CD8-positive, alpha-beta memory T cell (primary cell): ENCODE data around the gene PROSER3. TPM values are rescaled to one million over a fixed set of nuclear protein-coding genes. Genes with fewer than 3 reads are reported as not detected.

Experiments used
- CTCF ChIA-PET: fragments of 350-600 bp; sonication (Branson Sonifier 250); formaldehyde crosslinking; loops from one replicate; lab custom pipeline; 2021; ENCODE audit warnings: antibody characterized with exemption; lab: Charles Lee
- POLR2A ChIA-PET: fragments of 350-600 bp; sonication (Branson Sonifier 250); formaldehyde crosslinking; loops from one replicate; lab custom pipeline; 2021; ENCODE audit warnings: antibody characterized with exemption; lab: Charles Lee
- DNase-seq, 5 donors: peaks; one replicate each; pipeline versions ENCODE4 v3.0.0 to v3.0.0-alpha.2; 2020 to 2022; ENCODE audit warnings: mixed read lengths in 1 of 5
- H3K27ac ChIP-seq: one replicate; pipeline ENCODE4 v1.7.0; 2013; ENCODE audit warnings: low read depth, mild to moderate bottlenecking, low read length, moderate library complexity
- H3K27me3 ChIP-seq: 2 replicates; pipeline ENCODE4 v1.7.0; 2013; ENCODE audit warnings: low read length, mild to moderate bottlenecking; ENCODE audit not compliant: insufficient read depth, poor library complexity, severe bottlenecking
- H3K36me3 ChIP-seq: 2 replicates; pipeline ENCODE4 v1.7.0; 2013; ENCODE audit warnings: mild to moderate bottlenecking, low read length, moderate library complexity; ENCODE audit not compliant: insufficient read depth
- H3K4me1 ChIP-seq: 2 replicates; pipeline ENCODE4 v1.7.0; 2013; ENCODE audit warnings: mild to moderate bottlenecking, low read length, moderate library complexity; ENCODE audit not compliant: insufficient read depth
- H3K4me3 ChIP-seq: 2 replicates; pipeline ENCODE4 v1.7.0; 2013; ENCODE audit warnings: mild to moderate bottlenecking, low read length
- H3K9me3 ChIP-seq: 2 replicates; pipeline ENCODE4 v1.7.0; 2013; ENCODE audit warnings: mild to moderate bottlenecking, low read length
- H3K27ac Mint-ChIP-seq, 8 donors: one replicate each; pipeline ENCODE4 v1.8.0; 2020 to 2021; ENCODE audit warnings: mixed read lengths in 8 of 8, mild to moderate bottlenecking in 6 of 8, inconsistent platforms in 3 of 8, moderate library complexity in 3 of 8
- H3K27me3 Mint-ChIP-seq, 2 donors: one replicate each; pipeline ENCODE4 v1.8.0; 2020 to 2021; ENCODE audit warnings: mixed read lengths in 2 of 2, mild to moderate bottlenecking in 1 of 2, moderate library complexity in 1 of 2
- H3K36me3 Mint-ChIP-seq, 3 donors: one replicate each; pipeline ENCODE4 v1.8.0; 2020 to 2021; ENCODE audit warnings: mixed read lengths in 3 of 3, inconsistent platforms in 1 of 3, mild to moderate bottlenecking in 1 of 3
- H3K4me1 Mint-ChIP-seq, 3 donors: one replicate each; pipeline ENCODE4 v1.8.0; 2020 to 2021; ENCODE audit warnings: mixed read lengths in 3 of 3, inconsistent platforms in 1 of 3, mild to moderate bottlenecking in 1 of 3
- H3K4me3 Mint-ChIP-seq, 7 donors: one replicate each; pipeline ENCODE4 v1.8.0; 2020 to 2021; ENCODE audit warnings: mixed read lengths in 7 of 7, mild to moderate bottlenecking in 6 of 7, moderate library complexity in 4 of 7, inconsistent platforms in 2 of 7
- H3K9me3 Mint-ChIP-seq, 5 donors: one replicate each; pipeline ENCODE4 v1.8.0; 2020 to 2022; ENCODE audit warnings: mixed read lengths in 5 of 5, mild to moderate bottlenecking in 3 of 5, moderate library complexity in 2 of 5, inconsistent platforms in 1 of 5
- polyA plus RNA-seq: library from polyadenylated mRNA; unstranded; fragments of 300-500 nt; fragmentation: Illumina TruSeq; gene quantifications from one replicate; pipeline ENCODE4 v1.2.3, GENCODE V29; 2021
- total RNA-seq, 2 experiments: library from RNA; stranded (reverse); gene quantifications; one replicate each; pipeline ENCODE4 v1.2.3, GENCODE V29; 2021

PROSER3 gene
- total and polyA plus RNA-seq, 3 experiments from 2014 or later: 8.3 to 40.5 (median 35.2) TPM

DNA sequence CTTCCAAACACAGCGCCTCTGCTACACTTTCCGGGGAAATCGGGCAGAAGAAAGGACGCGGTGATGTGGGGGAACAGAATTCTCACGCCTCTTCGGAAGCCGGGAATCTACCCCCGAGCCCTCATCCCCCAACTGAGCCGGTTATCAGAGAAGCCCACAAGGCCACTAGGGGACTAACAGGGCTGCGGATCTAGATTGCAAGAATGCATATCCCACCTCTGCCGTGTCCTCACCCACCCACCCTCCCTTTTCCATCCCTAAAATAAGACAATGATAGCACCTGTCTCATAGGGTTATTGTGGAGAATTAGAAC lies 16.8 kb upstream of the PROSER3 start:
- POLR2A ChIA-PET: interaction anchor here (0.6 to 1.4 kb wide), 6 partner anchors 11 to 374 kb away, joined by 3 to 5 read pairs (median 4); partner anchors contain the start of genes HSPB6, POLR2I and TBCB
- H3K27me3 Mint-ChIP-seq: no peaks in the 10 kb centered on the region
- H3K9me3 Mint-ChIP-seq: no peaks in the 10 kb centered on the region
- Histone ChIP-seq H3K27me3 (no peaks in the 10 kb centered on the region), H3K4me3 (peak overlapping the region; percentile 98), H3K4me1 (peaks cover 58% of the 10 kb centered on the region), H3K27ac (peak overlapping the region; percentile 72), H3K9me3 (no peaks in the 10 kb centered on the region), H3K36me3 (peaks cover 17% of the 10 kb centered on the region)
- DNase-seq: peak in 1 of 5 donors; percentile 17
- H3K27ac Mint-ChIP-seq: peak overlapping the region; percentile 79 to 99 (median 89)
- H3K4me1 Mint-ChIP-seq: peaks cover 41 to 75% (median 48%) of the 10 kb centered on the region in 3 donors
- CTCF ChIA-PET: interaction anchor here (1.1 to 1.5 kb wide), 6 partner anchors 12 to 190 kb away, joined by 3 to 5 read pairs (median 4); no protein-coding TSS in a partner anchor
- peaks cover 0 to 53% (median 0%) of the 10 kb centered on the region in 3 donors for H3K36me3 Mint-ChIP-seq
- peak overlapping the region; percentile 86 to 98 (median 94) for H3K4me3 Mint-ChIP-seq

DNA sequence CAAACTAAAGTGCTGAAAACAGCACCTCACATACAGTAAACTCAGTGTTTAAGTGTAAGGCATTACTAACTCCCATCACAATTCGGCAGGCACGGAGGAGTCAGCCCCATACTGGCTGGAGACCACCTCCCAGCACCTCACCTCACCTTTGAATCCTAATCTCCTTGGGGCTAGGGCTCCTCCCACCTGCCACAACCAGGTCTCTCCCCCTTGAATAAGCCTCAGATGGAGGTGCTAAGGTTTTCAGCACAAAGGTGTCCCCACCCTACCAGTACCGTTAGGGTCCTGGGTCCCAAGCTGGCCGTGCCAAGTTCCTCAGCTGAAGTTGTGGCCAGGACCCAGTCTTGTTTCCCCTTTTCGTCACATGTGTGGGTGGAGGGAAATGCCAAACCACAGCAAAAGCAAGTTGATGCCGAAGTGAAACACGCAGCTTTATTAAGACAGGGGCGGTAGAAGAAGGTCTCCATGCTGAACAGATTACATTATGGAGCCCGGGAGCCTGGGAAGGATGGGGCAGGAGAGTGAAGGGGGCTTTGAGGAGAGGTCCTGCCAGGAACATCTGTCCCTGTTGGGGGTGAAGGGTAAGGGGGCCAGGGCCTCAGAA lies 15.8 kb upstream of the PROSER3 start, which contains the start of gene IGFLR1:
Gene IGFLR1, minus strand, starts transcription at position 332 of the 604 bp plus-strand sequence. CDS start 1,272 bp downstream, outside the sequence.
- peaks cover 54% of the 10 kb centered on the region for H3K4me1 ChIP-seq
- H3K4me3 ChIP-seq: peak within 1 kb of the TSS; percentile 87
- POLR2A ChIA-PET: interaction anchor here (1.4 kb wide), 2 partner anchors 18 to 24 kb away, joined by 3 to 7 read pairs; no protein-coding TSS in a partner anchor
- CTCF ChIA-PET: no interaction called here
- H3K9me3 ChIP-seq: no peaks in the 10 kb centered on the region
- H3K27me3 ChIP-seq: no peaks in the 10 kb centered on the region
- H3K36me3 ChIP-seq: peaks cover 17% of the 10 kb centered on the region
- H3K27ac ChIP-seq: peak within 1 kb of the TSS; percentile 69
- Mint-ChIP-seq H3K27me3 (no peaks in the 10 kb centered on the region), H3K36me3 (peaks cover 0 to 42% (median 0%) of the 10 kb centered on the region in 3 donors), H3K4me3 (peak within 1 kb of the TSS; percentile 86 to 100 (median 94)), H3K27ac (peak within 1 kb of the TSS; percentile 90 to 99 (median 96)), H3K9me3 (no peaks in the 10 kb centered on the region), H3K4me1 (peaks cover 43 to 74% (median 51%) of the 10 kb centered on the region in 3 donors)
- DNase-seq: peak in 4 of 5 donors; percentile 49 to 78 (median 70)

DNA sequence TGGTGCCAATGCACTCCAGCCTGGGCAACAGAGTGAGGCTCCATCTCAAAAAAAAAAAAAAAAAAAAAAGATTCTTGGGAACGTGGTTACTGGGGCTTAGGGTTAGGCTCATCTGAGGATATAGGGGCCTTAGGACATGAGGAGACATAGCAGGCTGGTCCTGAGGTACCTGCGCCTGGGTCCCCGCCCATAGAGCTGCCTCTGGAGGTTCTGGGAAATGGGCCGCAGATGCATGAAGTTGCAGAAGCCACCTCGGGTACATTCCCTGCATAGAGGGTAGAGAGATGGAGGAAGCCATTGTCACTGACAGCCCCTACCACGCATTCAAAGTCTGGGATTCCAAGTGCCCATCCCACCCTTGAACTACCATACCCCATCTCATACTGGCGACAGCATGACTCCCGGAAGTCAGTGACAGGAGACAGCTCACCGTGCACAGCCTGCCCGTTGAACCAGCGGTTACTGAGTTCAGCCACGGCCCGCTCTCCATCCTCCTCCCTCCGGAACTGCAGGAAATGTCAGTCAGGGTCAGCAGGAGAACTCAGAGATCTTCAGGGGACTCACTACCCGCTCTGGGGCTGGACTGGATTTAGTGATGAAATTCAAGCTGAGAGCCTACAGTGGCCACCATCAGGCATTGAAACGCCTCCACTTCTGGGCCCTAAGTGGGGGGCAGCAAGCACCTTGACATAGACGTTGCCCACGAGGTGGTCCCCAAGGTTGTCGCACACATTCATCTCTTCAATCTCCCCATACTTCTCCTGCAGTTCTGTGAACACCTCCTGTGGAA lies 14.1 kb upstream of the PROSER3 start:
- CTCF ChIA-PET: interaction anchor here (0.7 to 1.3 kb wide), 3 partner anchors 16 to 59 kb away, joined by 3 read pairs; no protein-coding TSS in a partner anchor
- Mint-ChIP-seq H3K4me3 (peak overlapping the region; percentile 90 to 100 (median 98)), H3K4me1 (peaks cover 53 to 78% (median 63%) of the 10 kb centered on the region in 3 donors), H3K27me3 (peaks cover 0 to 2% of the 10 kb centered on the region in 2 donors), H3K27ac (peak overlapping the region; percentile 96 to 100 (median 99)), H3K9me3 (no peaks in the 10 kb centered on the region), H3K36me3 (peaks cover 0 to 35% (median 0%) of the 10 kb centered on the region in 3 donors)
- H3K4me1 ChIP-seq: peaks cover 57% of the 10 kb centered on the region
- no peak for DNase-seq
- H3K9me3 ChIP-seq: no peaks in the 10 kb centered on the region
- POLR2A ChIA-PET: interaction anchor here (0.6 to 1.9 kb wide), 4 partner anchors 14 to 96 kb away, joined by 3 to 12 read pairs (median 3); partner anchors contain the start of genes COX6B1 and PROSER3
- peaks cover 5% of the 10 kb centered on the region for H3K36me3 ChIP-seq
- no peaks in the 10 kb centered on the region for H3K27me3 ChIP-seq
- H3K27ac ChIP-seq: peak overlapping the region; percentile 17
- H3K4me3 ChIP-seq: peak overlapping the region; percentile 97

DNA sequence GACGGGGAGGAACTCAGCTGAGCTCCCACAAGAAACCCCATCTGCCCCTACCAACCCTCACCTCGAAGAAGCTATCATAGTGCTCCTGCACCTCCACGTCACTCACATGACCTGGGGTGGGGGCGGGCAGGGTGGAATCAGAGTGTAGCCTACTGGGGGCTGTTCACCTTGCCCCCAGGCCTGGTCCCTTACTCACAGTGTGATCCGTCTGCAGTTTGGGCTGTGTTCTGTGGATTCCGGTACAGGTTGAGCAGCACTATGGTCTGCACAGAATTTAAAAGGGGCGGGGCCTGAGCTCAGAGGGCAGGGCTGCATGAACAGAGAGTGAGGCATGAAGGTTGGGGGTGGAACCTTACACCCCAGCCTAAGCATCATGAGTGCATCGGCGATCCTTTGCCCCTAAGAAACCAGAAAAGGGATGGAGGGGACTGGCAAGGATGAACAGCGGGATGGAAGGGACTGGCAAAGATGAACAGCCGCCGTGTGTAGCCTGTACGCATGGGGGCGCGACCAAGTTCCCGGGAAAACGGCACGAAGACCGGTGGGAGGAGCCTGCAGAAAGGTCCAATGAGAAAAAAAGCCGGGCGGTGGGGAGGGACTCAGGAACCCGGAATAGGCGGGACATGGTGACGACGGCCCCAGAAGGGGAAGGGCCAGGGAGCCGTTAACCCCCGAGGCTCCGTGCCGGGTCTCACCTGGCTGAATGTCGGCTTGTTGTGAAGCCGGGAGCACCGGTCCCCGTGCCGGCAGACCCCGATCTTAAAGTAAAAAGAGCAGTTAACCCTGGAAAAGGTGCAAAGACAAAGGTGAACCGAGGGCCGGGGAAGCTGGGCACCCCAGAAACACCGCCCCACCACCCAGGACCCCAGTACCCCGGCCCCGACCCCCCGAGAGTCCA lies 13.3 kb upstream of the PROSER3 start:
- Mint-ChIP-seq H3K9me3 (no peaks in the 10 kb centered on the region), H3K27ac (peak overlapping the region; percentile 96 to 100 (median 99)), H3K27me3 (peaks cover 0 to 2% of the 10 kb centered on the region in 2 donors), H3K36me3 (peaks cover 0 to 33% (median 0%) of the 10 kb centered on the region in 3 donors), H3K4me1 (peaks cover 55 to 76% (median 67%) of the 10 kb centered on the region in 3 donors), H3K4me3 (peak overlapping the region; percentile 90 to 100 (median 98))
- peak overlapping the region; percentile 97 for H3K4me3 ChIP-seq
- CTCF ChIA-PET: interaction anchor here (0.7 to 1.3 kb wide), 4 partner anchors 16 to 60 kb away, joined by 3 read pairs; no protein-coding TSS in a partner anchor
- POLR2A ChIA-PET: interaction anchor here (0.6 to 1.9 kb wide), 9 partner anchors 13 to 529 kb away, joined by 3 to 12 read pairs (median 3); partner anchors contain the start of genes COX6B1, KMT2B and PROSER3
- no peaks in the 10 kb centered on the region for H3K27me3 ChIP-seq
- H3K4me1 ChIP-seq: peaks cover 59% of the 10 kb centered on the region
- no peaks in the 10 kb centered on the region for H3K36me3 ChIP-seq
- DNase-seq: peak; percentile 89 to 97 (median 94)
- H3K9me3 ChIP-seq: no peaks in the 10 kb centered on the region
- H3K27ac ChIP-seq: peak overlapping the region; percentile 100

DNA sequence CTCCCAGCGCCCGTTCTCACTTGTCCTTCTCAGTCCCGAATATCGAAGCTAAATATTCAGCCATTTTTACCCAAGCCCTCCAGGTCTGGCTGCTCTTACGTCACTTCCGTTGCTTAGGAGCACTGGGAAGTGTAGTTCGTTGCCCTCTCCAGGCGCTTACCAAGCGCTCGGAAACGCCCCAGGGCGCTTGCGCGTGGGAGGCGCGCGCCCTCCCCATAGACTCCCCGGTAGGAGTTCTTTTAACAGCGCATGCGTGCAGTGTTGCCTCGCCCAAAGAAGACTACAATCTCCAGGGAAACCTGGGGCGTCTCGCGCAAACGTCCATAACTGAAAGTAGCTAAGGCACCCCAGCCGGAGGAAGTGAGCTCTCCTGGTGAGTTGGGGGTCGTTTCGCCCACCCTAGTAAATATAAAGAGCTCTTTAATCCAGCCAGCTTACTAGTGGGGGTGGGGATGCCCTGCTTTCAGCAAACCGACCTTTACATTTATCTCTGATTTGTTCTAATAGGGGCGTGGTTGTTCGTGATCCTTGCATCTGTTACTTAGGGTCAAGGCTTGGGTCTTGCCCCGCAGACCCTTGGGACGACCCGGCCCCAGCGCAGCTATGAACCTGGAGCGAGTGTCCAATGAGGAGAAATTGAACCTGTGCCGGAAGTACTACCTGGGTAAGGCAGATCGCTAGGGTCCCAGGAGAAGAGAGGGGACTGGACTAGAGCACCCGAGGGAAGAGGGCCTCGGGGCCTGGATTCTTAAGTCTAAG lies 12.5 kb upstream of the PROSER3 start, which contains the start of the genes PSENEN and U2AF1L4:
Gene PSENEN, plus strand, starts transcription at position 324 of the 759 bp plus-strand sequence. Its CDS starts 280 bp downstream, at position 604.
Gene U2AF1L4, minus strand, starts transcription at position 91 of the 759 bp plus-strand sequence. Its CDS starts 27 bp downstream, at position 64.
- Histone ChIP-seq H3K4me3 (peak within 1 kb of the TSS; percentile 97), H3K27me3 (no peaks in the 10 kb centered on the region), H3K4me1 (peaks cover 59% of the 10 kb centered on the region), H3K36me3 (no peaks in the 10 kb centered on the region), H3K27ac (peak within 1 kb of the TSS; percentile 100), H3K9me3 (no peaks in the 10 kb centered on the region)
- CTCF ChIA-PET: interaction anchor here (0.8 to 1.0 kb wide), 2 partner anchors 8 to 31 kb away, joined by 3 read pairs; no protein-coding TSS in a partner anchor
- peaks cover 0 to 33% (median 0%) of the 10 kb centered on the region in 3 donors for H3K36me3 Mint-ChIP-seq
- H3K27me3 Mint-ChIP-seq: peaks cover 0 to 2% of the 10 kb centered on the region in 2 donors
- peak within 1 kb of the TSS; percentile 96 to 100 (median 99) for H3K27ac Mint-ChIP-seq
- peak within 1 kb of the TSS; percentile 90 to 100 (median 98) for H3K4me3 Mint-ChIP-seq
- POLR2A ChIA-PET: interaction anchor here (0.6 to 1.9 kb wide), 6 partner anchors 25 to 530 kb away, joined by 3 to 12 read pairs (median 4); partner anchors contain the start of gene KMT2B
- H3K4me1 Mint-ChIP-seq: peaks cover 55 to 72% (median 66%) of the 10 kb centered on the region in 3 donors
- no peaks in the 10 kb centered on the region for H3K9me3 Mint-ChIP-seq
- DNase-seq: peak; percentile 92 to 99 (median 98)

DNA sequence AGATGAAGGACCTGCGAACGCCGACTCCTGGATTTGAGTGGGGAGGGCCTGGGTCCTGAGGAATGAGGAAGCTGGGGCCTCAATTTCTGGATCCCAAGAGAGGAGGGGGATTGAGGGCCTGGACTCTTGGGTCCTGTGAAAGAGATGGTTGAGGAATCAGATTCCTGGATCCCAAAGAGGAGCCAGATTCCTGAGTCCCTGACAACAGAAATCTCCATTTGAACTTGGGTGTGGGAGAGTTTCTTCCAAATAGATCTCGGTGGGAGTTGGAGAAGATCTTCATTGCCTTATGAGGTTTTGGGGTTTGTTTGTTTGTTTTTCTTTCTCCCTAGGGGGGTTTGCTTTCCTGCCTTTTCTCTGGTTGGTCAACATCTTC lies 11.9 kb upstream of the PROSER3 start:
- Mint-ChIP-seq H3K9me3 (no peaks in the 10 kb centered on the region), H3K4me3 (peak overlapping the region; percentile 90 to 100 (median 98)), H3K27me3 (peaks cover 0 to 2% of the 10 kb centered on the region in 2 donors), H3K36me3 (peaks cover 0 to 31% (median 0%) of the 10 kb centered on the region in 3 donors), H3K4me1 (peaks cover 53 to 70% (median 61%) of the 10 kb centered on the region in 3 donors), H3K27ac (peak overlapping the region; percentile 24 to 100 (median 99))
- no peaks in the 10 kb centered on the region for H3K27me3 ChIP-seq
- H3K4me3 ChIP-seq: peak overlapping the region; percentile 97
- peak overlapping the region; percentile 100 for H3K27ac ChIP-seq
- peaks cover 59% of the 10 kb centered on the region for H3K4me1 ChIP-seq
- H3K9me3 ChIP-seq: no peaks in the 10 kb centered on the region
- no peaks in the 10 kb centered on the region for H3K36me3 ChIP-seq
- CTCF ChIA-PET: interaction anchor here (0.8 to 1.0 kb wide), 2 partner anchors 9 to 31 kb away, joined by 3 read pairs; no protein-coding TSS in a partner anchor
- POLR2A ChIA-PET: interaction anchor here (1.2 to 1.9 kb wide), 3 partner anchors 26 to 44 kb away, joined by 4 to 12 read pairs (median 6); partner anchors contain the start of gene KMT2B
- no peak for DNase-seq
